Osteoblast (primary cell): ENCODE data around the gene PKP2. TPM values are rescaled to one million over a fixed set of nuclear protein-coding genes. Genes with fewer than 3 reads are reported as not detected.

Experiments
- DNase-seq: peaks from one replicate; pipeline ENCODE4 v3.0.0; 2011; ENCODE audit warnings: low spot score, mixed read lengths; ENCODE audit not compliant: insufficient read length; ENCODE audit errors: missing footprints
- H2AFZ ChIP-seq: 2 replicates; pipeline ENCODE4 v1.6.0; 2011; ENCODE audit warnings: mild to moderate bottlenecking, low read length
- H3K27ac ChIP-seq: 2 replicates; pipeline ENCODE4 v1.5.1; 2011; ENCODE audit warnings: mild to moderate bottlenecking, low read depth, low read length, moderate library complexity
- H3K27me3 ChIP-seq: 2 replicates; pipeline ENCODE4 v1.6.0; 2012; ENCODE audit warnings: mild to moderate bottlenecking, control low read depth, inconsistent platforms, low read length, moderate library complexity; ENCODE audit not compliant: insufficient read depth
- H3K36me3 ChIP-seq: 2 replicates; pipeline ENCODE4 v1.5.1; 2011; ENCODE audit warnings: mild to moderate bottlenecking, low read length, control low read depth, moderate library complexity; ENCODE audit not compliant: insufficient read depth
- H3K4me1 ChIP-seq: 2 replicates; pipeline ENCODE4 v1.5.1; 2011; ENCODE audit warnings: mild to moderate bottlenecking, low read length, control low read depth, moderate library complexity; ENCODE audit not compliant: insufficient read depth
- H3K4me2 ChIP-seq: 2 replicates; pipeline ENCODE4 v1.6.0; 2011; ENCODE audit warnings: mild to moderate bottlenecking, low read length; ENCODE audit not compliant: insufficient read depth
- H3K4me3 ChIP-seq: fragments of 200-600 bp; sonication (generic); 3 replicates; pipeline ENCODE4 v1.5.1; 2012; ENCODE audit warnings: mild to moderate bottlenecking, low read length, inconsistent platforms; ENCODE audit not compliant: insufficient read depth
- H3K79me2 ChIP-seq: 2 replicates; pipeline ENCODE4 v1.6.0; 2012; ENCODE audit warnings: mild to moderate bottlenecking, low read length, control low read depth, inconsistent platforms; ENCODE audit not compliant: insufficient read depth
- H3K9me3 ChIP-seq: 2 replicates; pipeline ENCODE4 v1.5.1; 2011; ENCODE audit warnings: low read depth, low read length, control low read depth
- H4K20me1 ChIP-seq: 2 replicates; pipeline ENCODE4 v1.6.0; 2012; ENCODE audit warnings: mild to moderate bottlenecking, low read length, control low read depth; ENCODE audit not compliant: insufficient read depth
- total RNA-seq: library from RNA; depleted of rRNA; stranded (reverse); fragments of >200 nt; gene quantifications from 2 replicates; pipeline ENCODE4 v1.2.3, GENCODE V29; 2012
- TF ChIP-seq, protein P1 (sequence below): IDR thresholded peaks from 2 replicates; pipeline ENCODE4 v1.5.1; 2011; ENCODE audit warnings: mild to moderate bottlenecking, low read depth, low read length, moderate library complexity; ENCODE audit errors: extremely low read depth

The PKP2 gene
- total RNA-seq, 1 donor: under 0.01 TPM

DNA sequence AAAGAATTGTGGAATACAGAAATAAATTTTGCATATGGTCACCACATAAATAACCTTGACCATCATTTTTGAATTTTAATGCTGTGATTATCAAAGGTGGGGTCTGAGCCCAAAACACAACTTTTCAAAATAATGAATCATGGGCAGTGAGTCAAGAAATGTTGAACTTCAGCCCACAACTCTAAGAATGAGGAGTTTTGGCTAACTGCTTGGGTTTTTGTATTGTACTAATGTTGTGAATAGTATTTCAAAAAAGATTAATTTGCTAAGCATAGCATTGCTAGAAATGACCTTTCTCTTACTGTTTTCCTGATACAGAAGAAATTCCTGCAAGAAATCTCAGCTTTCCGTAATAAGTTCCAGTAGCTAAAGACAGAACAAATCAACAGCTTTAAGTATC, 116.5 kb downstream of the PKP2 start:
- H4K20me1 ChIP-seq: no peaks in the 10 kb centered on the region
- no peak overlapping the region for H3K4me3 ChIP-seq
- no peak overlapping the region for H2AFZ ChIP-seq
- no peaks in the 10 kb centered on the region for H3K9me3 ChIP-seq
- H3K27me3 ChIP-seq: no peaks in the 10 kb centered on the region
- H3K36me3 ChIP-seq: no peaks in the 10 kb centered on the region
- TF ChIP-seq, protein P1, sequence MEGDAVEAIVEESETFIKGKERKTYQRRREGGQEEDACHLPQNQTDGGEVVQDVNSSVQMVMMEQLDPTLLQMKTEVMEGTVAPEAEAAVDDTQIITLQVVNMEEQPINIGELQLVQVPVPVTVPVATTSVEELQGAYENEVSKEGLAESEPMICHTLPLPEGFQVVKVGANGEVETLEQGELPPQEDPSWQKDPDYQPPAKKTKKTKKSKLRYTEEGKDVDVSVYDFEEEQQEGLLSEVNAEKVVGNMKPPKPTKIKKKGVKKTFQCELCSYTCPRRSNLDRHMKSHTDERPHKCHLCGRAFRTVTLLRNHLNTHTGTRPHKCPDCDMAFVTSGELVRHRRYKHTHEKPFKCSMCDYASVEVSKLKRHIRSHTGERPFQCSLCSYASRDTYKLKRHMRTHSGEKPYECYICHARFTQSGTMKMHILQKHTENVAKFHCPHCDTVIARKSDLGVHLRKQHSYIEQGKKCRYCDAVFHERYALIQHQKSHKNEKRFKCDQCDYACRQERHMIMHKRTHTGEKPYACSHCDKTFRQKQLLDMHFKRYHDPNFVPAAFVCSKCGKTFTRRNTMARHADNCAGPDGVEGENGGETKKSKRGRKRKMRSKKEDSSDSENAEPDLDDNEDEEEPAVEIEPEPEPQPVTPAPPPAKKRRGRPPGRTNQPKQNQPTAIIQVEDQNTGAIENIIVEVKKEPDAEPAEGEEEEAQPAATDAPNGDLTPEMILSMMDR: no peak
- no peak for DNase-seq
- H3K79me2 ChIP-seq: no peaks in the 10 kb centered on the region
- no peak overlapping the region for H3K4me2 ChIP-seq
- no peaks in the 10 kb centered on the region for H3K4me1 ChIP-seq
- H3K27ac ChIP-seq: no peak overlapping the region

DNA sequence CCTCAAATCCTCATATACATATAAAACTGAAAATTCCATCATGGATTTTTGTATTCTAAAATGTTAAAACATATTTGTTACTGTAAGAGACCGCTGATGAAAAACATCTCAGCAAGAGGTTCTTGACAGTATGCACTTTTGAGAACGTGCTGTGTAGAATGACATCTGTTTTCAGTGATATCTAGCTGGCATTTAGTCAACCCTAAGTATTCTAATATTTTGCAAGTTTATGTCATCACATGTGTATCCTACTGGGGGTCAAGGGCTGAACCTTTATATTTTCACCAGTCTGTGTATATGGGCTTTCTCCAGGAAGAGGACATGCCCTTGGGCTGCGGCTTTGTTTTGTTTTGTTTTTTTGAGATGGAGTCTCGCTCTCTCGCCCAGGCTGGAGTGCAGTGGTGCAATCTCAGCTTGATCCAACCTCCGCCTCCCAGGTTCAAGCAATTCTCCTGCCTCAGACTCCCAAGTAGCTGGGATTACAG, 118.8 kb downstream of the PKP2 start:
- no peak overlapping the region for H3K4me2 ChIP-seq
- H3K9me3 ChIP-seq: no peaks in the 10 kb centered on the region
- H3K27ac ChIP-seq: no peak overlapping the region
- H3K27me3 ChIP-seq: no peaks in the 10 kb centered on the region
- H3K4me3 ChIP-seq: no peak overlapping the region
- H3K36me3 ChIP-seq: no peaks in the 10 kb centered on the region
- no peaks in the 10 kb centered on the region for H3K4me1 ChIP-seq
- H3K79me2 ChIP-seq: no peaks in the 10 kb centered on the region
- H4K20me1 ChIP-seq: no peaks in the 10 kb centered on the region
- no peak for DNase-seq
- no peak overlapping the region for H2AFZ ChIP-seq
- TF ChIP-seq, protein P1: no peak

DNA sequence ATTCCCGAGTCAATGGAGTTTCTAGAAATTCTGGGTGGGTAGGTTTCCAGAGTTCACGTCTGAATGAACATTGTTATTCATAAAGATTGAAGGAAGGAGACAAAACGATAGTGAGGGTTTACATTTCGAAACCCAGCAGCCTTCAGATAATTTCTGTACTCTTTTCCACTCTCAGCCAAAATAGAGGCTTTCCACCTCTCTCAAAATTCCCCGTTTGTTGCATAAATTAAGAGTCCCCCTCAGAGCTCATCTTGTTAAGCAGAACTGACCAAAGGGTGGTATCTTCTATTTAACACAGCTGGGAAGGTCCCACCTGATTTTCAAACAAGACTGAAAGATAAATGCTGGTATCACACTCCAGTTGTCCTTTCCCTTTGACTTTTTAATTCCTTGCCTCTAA, 119.4 kb downstream of the PKP2 start:
- no peak overlapping the region for H3K4me3 ChIP-seq
- TF ChIP-seq, protein P1: no peak
- H3K36me3 ChIP-seq: no peaks in the 10 kb centered on the region
- no peak overlapping the region for H2AFZ ChIP-seq
- no peaks in the 10 kb centered on the region for H3K79me2 ChIP-seq
- H3K27me3 ChIP-seq: no peaks in the 10 kb centered on the region
- no peak for DNase-seq
- H3K27ac ChIP-seq: no peak overlapping the region
- H3K4me2 ChIP-seq: no peak overlapping the region
- no peaks in the 10 kb centered on the region for H3K4me1 ChIP-seq
- no peaks in the 10 kb centered on the region for H4K20me1 ChIP-seq
- no peaks in the 10 kb centered on the region for H3K9me3 ChIP-seq

DNA sequence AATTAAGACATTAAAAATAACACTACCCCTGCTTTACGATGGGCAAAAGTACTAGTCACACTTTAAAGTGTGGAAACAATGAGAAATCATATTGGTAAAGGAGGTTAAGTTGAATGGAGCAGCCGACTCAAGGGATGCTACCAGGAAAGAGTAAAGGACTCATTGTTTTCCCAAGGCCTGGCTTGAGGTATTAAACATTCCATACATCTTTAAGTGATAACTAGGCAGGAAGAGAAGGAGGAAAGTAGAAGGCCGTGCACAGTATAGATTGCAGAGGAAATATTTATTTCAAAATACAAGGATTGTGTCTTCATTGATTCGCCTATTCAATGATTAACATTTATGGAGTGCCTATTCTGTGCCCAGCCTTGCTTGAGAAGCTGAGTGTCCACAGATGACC, 120.3 kb downstream of the PKP2 start:
- no peaks in the 10 kb centered on the region for H3K27me3 ChIP-seq
- H3K9me3 ChIP-seq: no peaks in the 10 kb centered on the region

More for the DNA sequence above, 120.3 kb downstream of the PKP2 start:
- no peak overlapping the region for H3K4me3 ChIP-seq
- no peak overlapping the region for H3K4me2 ChIP-seq
- H3K27ac ChIP-seq: no peak overlapping the region
- TF ChIP-seq, protein P1: no peak
- H3K4me1 ChIP-seq: no peaks in the 10 kb centered on the region
- no peaks in the 10 kb centered on the region for H3K36me3 ChIP-seq
- no peaks in the 10 kb centered on the region for H4K20me1 ChIP-seq
- no peaks in the 10 kb centered on the region for H3K79me2 ChIP-seq
- H2AFZ ChIP-seq: no peak overlapping the region
- no peak for DNase-seq
